Keratinocyte (primary cell): Measurements from ENCODE around the gene TAF11L13. TPM values are rescaled to one million over a fixed set of nuclear protein-coding genes. Genes with fewer than 3 reads are reported as not detected.

Experiments
- DNase-seq: peaks from one replicate; pipeline ENCODE4 v3.0.0-alpha.2; 2011; ENCODE audit warnings: low read depth, missing footprints, low spot score
- FAIRE-seq: peaks from 2 replicates; lab custom pipeline; 2011; peaks lifted over from hg19 to GRCh38; lab: Jason Lieb, UNC
- H2AFZ ChIP-seq: 2 replicates; pipeline ENCODE4 v1.6.0; 2012; ENCODE audit warnings: low read length, control low read depth, inconsistent platforms; ENCODE audit not compliant: control insufficient read depth
- H3K27ac ChIP-seq: 2 replicates; pipeline ENCODE4 v1.5.1; 2011; ENCODE audit warnings: low read length; ENCODE audit not compliant: control insufficient read depth, insufficient read depth
- H3K27me3 ChIP-seq: 3 replicates; pipeline ENCODE4 v1.6.0; 2011; ENCODE audit warnings: low read length; ENCODE audit not compliant: control insufficient read depth, insufficient read depth; ENCODE audit errors: extremely low read depth
- H3K36me3 ChIP-seq, 2 experiments: 2 replicates in 1 of 2; 3 replicates in 1 of 2; pipeline ENCODE4 v1.5.1; 2011; ENCODE audit warnings: low read length in 2 of 2, mild to moderate bottlenecking in 1 of 2; ENCODE audit not compliant: control insufficient read depth in 2 of 2, insufficient read depth in 2 of 2; ENCODE audit errors: extremely low read depth in 1 of 2
- H3K4me1 ChIP-seq: 3 replicates; pipeline ENCODE4 v1.5.1; 2011; ENCODE audit warnings: low read length; ENCODE audit not compliant: control insufficient read depth, insufficient read depth; ENCODE audit errors: extremely low read depth
- H3K4me2 ChIP-seq: 3 replicates; pipeline ENCODE4 v1.6.0; 2011; ENCODE audit warnings: low read depth, low read length; ENCODE audit not compliant: control insufficient read depth, insufficient read depth; ENCODE audit errors: extremely low read depth
- H3K4me3 ChIP-seq, 3 experiments: fragments of 200-600 bp in 1 of 3; sonication (generic) in 1 of 3; 2 replicates in 2 of 3; 3 replicates in 1 of 3; pipeline ENCODE4 v1.5.1; 2011 to 2016; ENCODE audit warnings: low read length in 3 of 3, mild to moderate bottlenecking in 3 of 3, control low read depth in 2 of 3, inconsistent platforms in 1 of 3, low read depth in 1 of 3, mixed read lengths in 1 of 3, mixed run types in 1 of 3, moderate library complexity in 1 of 3; ENCODE audit not compliant: control insufficient read depth in 2 of 3, insufficient read depth in 2 of 3; ENCODE audit errors: extremely low read depth in 1 of 3
- H3K79me2 ChIP-seq: 2 replicates; pipeline ENCODE4 v1.6.0; 2012; ENCODE audit warnings: low read length; ENCODE audit not compliant: control insufficient read depth, insufficient read depth
- H3K9ac ChIP-seq: 3 replicates; pipeline ENCODE4 v1.6.0; 2011; ENCODE audit warnings: low read length; ENCODE audit not compliant: control insufficient read depth, insufficient read depth; ENCODE audit errors: extremely low read depth
- H3K9me1 ChIP-seq: 3 replicates; pipeline ENCODE4 v1.6.0; 2011; ENCODE audit warnings: low read length; ENCODE audit not compliant: control insufficient read depth, insufficient read depth; ENCODE audit errors: extremely low read depth
- H3K9me3 ChIP-seq: 2 replicates; pipeline ENCODE4 v1.5.1; 2012; ENCODE audit warnings: low read depth, low read length; ENCODE audit not compliant: control insufficient read depth
- H4K20me1 ChIP-seq: 3 replicates; pipeline ENCODE4 v1.6.0; 2011; ENCODE audit warnings: low read length; ENCODE audit not compliant: control insufficient read depth, insufficient read depth; ENCODE audit errors: extremely low read depth
- EZH2 ChIP-seq: IDR thresholded peaks from one replicate; pipeline ENCODE4 v1.6.1; 2012; ENCODE audit warnings: inconsistent platforms, mild to moderate bottlenecking, low read length, moderate library complexity
- dilution Hi-C: fragments of 300-500 bp; cut with MboI; formaldehyde crosslinking; loops from one replicate; pipeline ENCODE4 v1.7.0; 2020; ENCODE audit warnings: low sequenced_read_pairs; ENCODE audit not compliant: extremely low pct_ligation_motif_present
- polyA plus RNA-seq, 5 experiments: library from polyadenylated mRNA; depleted of rRNA in 3 of 5; stranded (reverse) in 3 of 5; stranded (forward) in 1 of 5; unstranded in 1 of 5; fragments of >200 nt; gene quantifications; 1 replicate in 1 of 5; 2 replicates in 3 of 5; 3 replicates in 1 of 5; pipeline versions ENCODE4 v1.2.1 to v1.2.3, GENCODE V29; 2011 to 2012; ENCODE audit warnings: missing spikeins in 2 of 5, low read depth in 1 of 5, low replicate concordance in 1 of 5
- TF ChIP-seq, protein P1 (sequence below), 3 experiments: IDR thresholded peaks in 1 of 3; conservative IDR thresholded peaks in 1 of 3; optimal IDR thresholded peaks in 1 of 3; 2 replicates in 2 of 3; 3 replicates in 1 of 3; pipeline versions ENCODE3 to v1.5.1; 2011; ENCODE audit warnings: low read length in 3 of 3, mild to moderate bottlenecking in 3 of 3, moderate library complexity in 2 of 3, control low read depth in 1 of 3, inconsistent platforms in 1 of 3; ENCODE audit not compliant: insufficient read depth in 2 of 3; ENCODE audit errors: extremely low read depth in 1 of 3

TAF11L13 gene
- polyA plus RNA-seq, 1 donor (not counting 4 experiments of a cell fraction or from before 2014, with no cell fraction given) = not detected

DNA sequence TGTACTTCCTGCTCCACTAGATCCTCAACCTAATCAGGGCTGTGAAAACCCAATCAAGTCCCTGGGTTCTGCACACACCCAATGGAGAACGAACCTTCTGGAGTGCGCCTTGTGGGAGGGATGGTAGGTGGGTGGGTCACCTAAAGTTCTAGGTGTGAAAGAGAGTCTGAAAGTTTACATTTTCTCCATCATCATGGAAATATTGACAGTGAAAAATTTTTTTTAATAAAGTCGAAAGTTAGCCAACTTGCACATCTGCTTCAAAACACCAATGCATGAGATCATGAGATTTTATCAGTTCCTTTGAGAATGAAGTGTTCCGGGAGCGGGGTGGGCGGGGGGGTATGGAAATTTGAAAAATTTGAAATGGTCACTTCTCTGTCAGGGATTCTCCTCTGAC is 24.0 kb downstream of the TAF11L13 start:
- no peaks in the 10 kb centered on the region for H3K79me2 ChIP-seq
- H3K9me3 ChIP-seq = no peaks in the 10 kb centered on the region
- H3K27ac ChIP-seq = no peak overlapping the region
- H2AFZ ChIP-seq = no peak overlapping the region
- dilution Hi-C loops = no loop called here
- H3K9ac ChIP-seq = no peak overlapping the region
- no peak for DNase-seq
- no peaks in the 10 kb centered on the region for H3K27me3 ChIP-seq
- no peak for FAIRE-seq
- no peak overlapping the region for H3K4me3 ChIP-seq
- H3K9me1 ChIP-seq = no peaks in the 10 kb centered on the region
- H3K36me3 ChIP-seq = no peaks in the 10 kb centered on the region
- no peaks in the 10 kb centered on the region for H3K4me1 ChIP-seq
- no peak overlapping the region for H3K4me2 ChIP-seq
- no peaks in the 10 kb centered on the region for H4K20me1 ChIP-seq
- TF ChIP-seq, protein P1, sequence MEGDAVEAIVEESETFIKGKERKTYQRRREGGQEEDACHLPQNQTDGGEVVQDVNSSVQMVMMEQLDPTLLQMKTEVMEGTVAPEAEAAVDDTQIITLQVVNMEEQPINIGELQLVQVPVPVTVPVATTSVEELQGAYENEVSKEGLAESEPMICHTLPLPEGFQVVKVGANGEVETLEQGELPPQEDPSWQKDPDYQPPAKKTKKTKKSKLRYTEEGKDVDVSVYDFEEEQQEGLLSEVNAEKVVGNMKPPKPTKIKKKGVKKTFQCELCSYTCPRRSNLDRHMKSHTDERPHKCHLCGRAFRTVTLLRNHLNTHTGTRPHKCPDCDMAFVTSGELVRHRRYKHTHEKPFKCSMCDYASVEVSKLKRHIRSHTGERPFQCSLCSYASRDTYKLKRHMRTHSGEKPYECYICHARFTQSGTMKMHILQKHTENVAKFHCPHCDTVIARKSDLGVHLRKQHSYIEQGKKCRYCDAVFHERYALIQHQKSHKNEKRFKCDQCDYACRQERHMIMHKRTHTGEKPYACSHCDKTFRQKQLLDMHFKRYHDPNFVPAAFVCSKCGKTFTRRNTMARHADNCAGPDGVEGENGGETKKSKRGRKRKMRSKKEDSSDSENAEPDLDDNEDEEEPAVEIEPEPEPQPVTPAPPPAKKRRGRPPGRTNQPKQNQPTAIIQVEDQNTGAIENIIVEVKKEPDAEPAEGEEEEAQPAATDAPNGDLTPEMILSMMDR (optimal IDR thresholded peaks at IDR 0.05 in 1 of 3, IDR thresholded peaks at IDR 0.05 in 1 of 3, conservative IDR thresholded peaks at IDR 0.05 in 1 of 3; ENCODE audit: extremely low read depth in 1 of 3, insufficient read depth in 2 of 3, low read length in 3 of 3) = no peak
- TF ChIP-seq EZH2 = no peak

DNA sequence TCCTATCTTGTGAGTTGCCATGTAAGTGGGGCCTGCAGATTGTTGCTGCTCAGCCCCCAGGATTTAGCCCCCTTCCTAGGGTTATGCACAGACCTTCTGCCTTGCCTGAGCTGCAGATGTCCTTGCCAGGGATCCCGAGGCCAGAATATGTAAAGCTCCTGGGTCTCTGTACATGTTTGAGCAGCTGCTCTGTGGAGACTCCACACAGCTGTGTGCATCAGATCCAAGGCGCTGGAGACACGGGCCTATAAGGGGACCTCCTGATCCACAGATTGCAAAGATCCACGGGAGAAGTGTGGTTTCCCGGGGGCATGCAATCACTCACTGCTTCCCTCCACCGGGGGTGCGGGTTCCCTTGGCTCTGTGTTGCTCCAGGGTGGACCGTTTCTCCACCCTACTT is 31.3 kb downstream of the TAF11L13 start:
- Histone ChIP-seq H2AFZ (no peak overlapping the region), H4K20me1 (no peaks in the 10 kb centered on the region), H3K4me3 (no peak overlapping the region), H3K79me2 (no peaks in the 10 kb centered on the region), H3K4me2 (no peak overlapping the region), H3K9ac (no peak overlapping the region), H3K9me3 (no peaks in the 10 kb centered on the region), H3K4me1 (no peaks in the 10 kb centered on the region), H3K27ac (no peak overlapping the region), H3K9me1 (no peaks in the 10 kb centered on the region), H3K27me3 (no peaks in the 10 kb centered on the region), H3K36me3 (no peaks in the 10 kb centered on the region)
- TF ChIP-seq, protein P1 (optimal IDR thresholded peaks at IDR 0.05 in 1 of 3, IDR thresholded peaks at IDR 0.05 in 1 of 3, conservative IDR thresholded peaks at IDR 0.05 in 1 of 3; ENCODE audit: extremely low read depth in 1 of 3, insufficient read depth in 2 of 3, low read length in 3 of 3) = no peak
- no peak for TF ChIP-seq EZH2
- dilution Hi-C loops = no loop called here
- no peak for FAIRE-seq
- DNase-seq = no peak
